Panc1 (cell line): ENCODE data around the gene TTC28. TPM values are rescaled to one million over a fixed set of nuclear protein-coding genes. Genes with fewer than 3 reads are reported as not detected.

Source experiments
- ATAC-seq: fragments of 200-7000 bp; cut with Tn5 transposase; 2 replicates; pipeline ENCODE4 v1.9.1; 2020; ENCODE audit warnings: mild to moderate bottlenecking, moderate library complexity
- BruUV-seq: library from RNA; stranded (reverse); fragments of 400-500 nt; replicated peaks from 2 replicates; lab custom pipeline; 2021; lab: Mats Ljungman, UMichigan
- CTCF ChIA-PET: fragments of 300-600 bp; sonication (Branson Sonifier 250); formaldehyde crosslinking; loops from one replicate; lab custom pipeline; 2022; ENCODE audit warnings: antibody characterized with exemption; lab: Charles Lee
- POLR2A ChIA-PET: fragments of 300-600 bp; sonication (Branson Sonifier 250); formaldehyde crosslinking; loops from one replicate; lab custom pipeline; 2022; ENCODE audit warnings: antibody characterized with exemption; lab: Charles Lee
- DNase-seq: peaks from one replicate; pipeline ENCODE4 v3.0.0-alpha.2; 2010; ENCODE audit warnings: low read depth, low spot score
- H3K27ac ChIP-seq: 2 replicates; pipeline ENCODE4 v1.5.1; 2011; ENCODE audit warnings: mild to moderate bottlenecking, low read length, inconsistent platforms
- H3K27me3 ChIP-seq: fragments of 200-500 bp; sonication (Bioruptor generic); 2 replicates; pipeline ENCODE4 v1.6.0; 2014; ENCODE audit warnings: low read length, inconsistent platforms; ENCODE audit not compliant: control insufficient read depth, insufficient read depth
- H3K36me3 ChIP-seq: fragments of 200-500 bp; sonication (Bioruptor generic); 2 replicates; pipeline ENCODE4 v1.5.1; 2014; ENCODE audit warnings: inconsistent platforms, mild to moderate bottlenecking, low read length, moderate library complexity; ENCODE audit not compliant: control insufficient read depth, insufficient read depth
- H3K4me1 ChIP-seq: 2 replicates; pipeline ENCODE4 v1.5.1; 2011; ENCODE audit warnings: inconsistent platforms, mild to moderate bottlenecking, low read length, moderate library complexity; ENCODE audit not compliant: control insufficient read depth, insufficient read depth
- H3K4me3 ChIP-seq, 2 experiments: 2 replicates each; pipeline ENCODE4 v1.5.1; 2011 to 2012; ENCODE audit warnings: low read depth in 2 of 2, low read length in 2 of 2, mild to moderate bottlenecking in 2 of 2, inconsistent platforms in 1 of 2, moderate library complexity in 1 of 2
- H3K9me3 ChIP-seq: fragments of 200-500 bp; sonication (Bioruptor generic); 2 replicates; pipeline ENCODE4 v1.5.1; 2014; ENCODE audit warnings: low read depth, mild to moderate bottlenecking, inconsistent platforms, low read length, moderate library complexity; ENCODE audit not compliant: control insufficient read depth, insufficient read depth
- POLR2AphosphoS5 ChIP-seq: IDR thresholded peaks from 2 replicates; pipeline ENCODE4 v1.6.1; 2012; ENCODE audit warnings: mild to moderate bottlenecking, low read depth, low read length, moderate library complexity
- SIN3A ChIP-seq: IDR thresholded peaks from 2 replicates; pipeline ENCODE4 v1.6.1; 2012; ENCODE audit warnings: low read depth, mild to moderate bottlenecking, low read length, moderate library complexity, borderline replicate concordance; ENCODE audit not compliant: insufficient read depth
- TCF7L2 ChIP-seq: IDR thresholded peaks from 2 replicates; pipeline ENCODE4 v1.6.1; 2011; ENCODE audit warnings: mild to moderate bottlenecking, low read depth, low read length, inconsistent platforms
- in situ Hi-C: cut with HindIII; loops from 2 replicates; pipeline ENCODE4 v1.10.0; 2016; ENCODE audit warnings: low sequenced_read_pairs, low pct_unique_long_range_greater_than_20kb
- intact Hi-C: fragments of 100-400 bp; cut with micrococcal nuclease; formaldehyde crosslinking; loops from one replicate; pipeline ENCODE4 v1.10.0; 2022; ENCODE audit not compliant: unreplicated experiment
- total RNA-seq: library from RNA; stranded (reverse); gene quantifications from one replicate; pipeline ENCODE4 v1.2.1, GENCODE V29; 2021; ENCODE audit not compliant: unreplicated experiment
- TF ChIP-seq, protein P1 (sequence below), 2 experiments: IDR thresholded peaks; 2 replicates each; pipeline ENCODE4 v1.6.1; 2011 to 2012; ENCODE audit warnings: low read depth in 2 of 2, control low read depth in 1 of 2, low read length in 1 of 2, mild to moderate bottlenecking in 1 of 2, moderate library complexity in 1 of 2; ENCODE audit not compliant: insufficient read depth in 1 of 2
- TF ChIP-seq, protein P2 (sequence below): fragments of 450-650 bp; IDR thresholded peaks from 2 replicates; pipeline ENCODE4 v1.5.1; 2017; ENCODE audit warnings: mild to moderate bottlenecking

TTC28 gene
- total RNA-seq, 1 experiment from 2014 or later = 24.8 TPM

DNA sequence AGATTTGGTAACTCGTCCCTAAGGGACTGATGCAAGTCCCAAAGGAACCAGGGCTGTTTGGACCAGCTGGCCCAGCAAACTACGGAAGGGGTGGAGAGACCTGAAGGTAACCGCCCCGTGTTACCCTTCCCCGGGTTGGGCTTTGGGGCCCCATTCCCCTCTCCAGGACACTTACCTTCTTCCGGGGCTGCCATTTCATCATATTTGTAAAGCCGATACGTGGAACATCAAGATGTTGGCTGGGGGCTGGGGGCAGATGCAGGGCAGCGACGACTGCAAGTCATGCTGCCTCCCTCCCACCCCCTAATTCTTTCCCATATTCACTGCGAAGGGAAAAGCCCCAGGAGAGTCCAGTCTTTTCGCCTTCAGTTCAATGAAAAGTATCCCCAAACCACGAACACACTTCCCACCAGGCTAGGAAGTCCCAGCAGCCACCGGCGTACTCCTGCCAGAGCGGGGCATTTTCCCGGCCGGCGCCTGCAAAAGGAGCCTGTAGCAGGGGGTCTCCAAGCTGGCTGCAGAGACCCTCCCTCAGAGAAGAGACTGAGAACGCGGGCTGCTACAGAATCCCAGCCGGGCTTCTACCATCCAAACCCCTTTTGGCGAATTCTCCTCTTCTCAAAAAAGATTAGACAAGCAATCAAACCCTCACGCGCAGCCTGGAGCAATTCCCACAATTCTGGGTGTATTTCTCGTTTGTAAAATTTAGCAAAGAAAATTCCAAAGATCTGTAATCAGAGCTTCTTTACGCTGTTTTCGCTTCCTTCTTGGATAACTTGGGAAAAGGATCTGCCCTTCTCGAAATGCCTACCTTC, 236.7 kb downstream of the TTC28 start:
- BruUV-seq = no TSS peak
- CTCF ChIA-PET = interaction anchor here (0.5 to 0.7 kb wide), 2 partner anchors 12 to 111 kb away, joined by 3 to 10 read pairs; no protein-coding TSS in a partner anchor
- Histone ChIP-seq H3K4me3 (peak overlapping the region; percentile 51 to 65), H3K9me3 (no peaks in the 10 kb centered on the region), H3K27ac (peak overlapping the region; percentile 74), H3K4me1 (peaks cover 7% of the 10 kb centered on the region), H3K27me3 (no peaks in the 10 kb centered on the region), H3K36me3 (no peaks in the 10 kb centered on the region)
- intact Hi-C loops (loop anchor here (10.0 kb wide), 1 partner anchor 142 kb away; no protein-coding TSS in a partner anchor), in situ Hi-C loops (no loop called here)
- TF ChIP-seq POLR2AphosphoS5 (no peak), SIN3A (no peak), TCF7L2 (no peak)
- TF ChIP-seq, protein P1, sequence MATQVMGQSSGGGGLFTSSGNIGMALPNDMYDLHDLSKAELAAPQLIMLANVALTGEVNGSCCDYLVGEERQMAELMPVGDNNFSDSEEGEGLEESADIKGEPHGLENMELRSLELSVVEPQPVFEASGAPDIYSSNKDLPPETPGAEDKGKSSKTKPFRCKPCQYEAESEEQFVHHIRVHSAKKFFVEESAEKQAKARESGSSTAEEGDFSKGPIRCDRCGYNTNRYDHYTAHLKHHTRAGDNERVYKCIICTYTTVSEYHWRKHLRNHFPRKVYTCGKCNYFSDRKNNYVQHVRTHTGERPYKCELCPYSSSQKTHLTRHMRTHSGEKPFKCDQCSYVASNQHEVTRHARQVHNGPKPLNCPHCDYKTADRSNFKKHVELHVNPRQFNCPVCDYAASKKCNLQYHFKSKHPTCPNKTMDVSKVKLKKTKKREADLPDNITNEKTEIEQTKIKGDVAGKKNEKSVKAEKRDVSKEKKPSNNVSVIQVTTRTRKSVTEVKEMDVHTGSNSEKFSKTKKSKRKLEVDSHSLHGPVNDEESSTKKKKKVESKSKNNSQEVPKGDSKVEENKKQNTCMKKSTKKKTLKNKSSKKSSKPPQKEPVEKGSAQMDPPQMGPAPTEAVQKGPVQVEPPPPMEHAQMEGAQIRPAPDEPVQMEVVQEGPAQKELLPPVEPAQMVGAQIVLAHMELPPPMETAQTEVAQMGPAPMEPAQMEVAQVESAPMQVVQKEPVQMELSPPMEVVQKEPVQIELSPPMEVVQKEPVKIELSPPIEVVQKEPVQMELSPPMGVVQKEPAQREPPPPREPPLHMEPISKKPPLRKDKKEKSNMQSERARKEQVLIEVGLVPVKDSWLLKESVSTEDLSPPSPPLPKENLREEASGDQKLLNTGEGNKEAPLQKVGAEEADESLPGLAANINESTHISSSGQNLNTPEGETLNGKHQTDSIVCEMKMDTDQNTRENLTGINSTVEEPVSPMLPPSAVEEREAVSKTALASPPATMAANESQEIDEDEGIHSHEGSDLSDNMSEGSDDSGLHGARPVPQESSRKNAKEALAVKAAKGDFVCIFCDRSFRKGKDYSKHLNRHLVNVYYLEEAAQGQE (IDR thresholded peaks at IDR 0.05; ENCODE audit: insufficient read depth in 1 of 2, low read depth in 2 of 2, low read length in 1 of 2) = no peak
- TF ChIP-seq, protein P2, sequence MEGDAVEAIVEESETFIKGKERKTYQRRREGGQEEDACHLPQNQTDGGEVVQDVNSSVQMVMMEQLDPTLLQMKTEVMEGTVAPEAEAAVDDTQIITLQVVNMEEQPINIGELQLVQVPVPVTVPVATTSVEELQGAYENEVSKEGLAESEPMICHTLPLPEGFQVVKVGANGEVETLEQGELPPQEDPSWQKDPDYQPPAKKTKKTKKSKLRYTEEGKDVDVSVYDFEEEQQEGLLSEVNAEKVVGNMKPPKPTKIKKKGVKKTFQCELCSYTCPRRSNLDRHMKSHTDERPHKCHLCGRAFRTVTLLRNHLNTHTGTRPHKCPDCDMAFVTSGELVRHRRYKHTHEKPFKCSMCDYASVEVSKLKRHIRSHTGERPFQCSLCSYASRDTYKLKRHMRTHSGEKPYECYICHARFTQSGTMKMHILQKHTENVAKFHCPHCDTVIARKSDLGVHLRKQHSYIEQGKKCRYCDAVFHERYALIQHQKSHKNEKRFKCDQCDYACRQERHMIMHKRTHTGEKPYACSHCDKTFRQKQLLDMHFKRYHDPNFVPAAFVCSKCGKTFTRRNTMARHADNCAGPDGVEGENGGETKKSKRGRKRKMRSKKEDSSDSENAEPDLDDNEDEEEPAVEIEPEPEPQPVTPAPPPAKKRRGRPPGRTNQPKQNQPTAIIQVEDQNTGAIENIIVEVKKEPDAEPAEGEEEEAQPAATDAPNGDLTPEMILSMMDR = no peak
- no peak for DNase-seq
- ATAC-seq = peak; percentile 76
- POLR2A ChIA-PET = interaction anchor here (0.6 kb wide), 1 partner anchor 256 kb away, joined by 3 read pairs; no protein-coding TSS in a partner anchor

DNA sequence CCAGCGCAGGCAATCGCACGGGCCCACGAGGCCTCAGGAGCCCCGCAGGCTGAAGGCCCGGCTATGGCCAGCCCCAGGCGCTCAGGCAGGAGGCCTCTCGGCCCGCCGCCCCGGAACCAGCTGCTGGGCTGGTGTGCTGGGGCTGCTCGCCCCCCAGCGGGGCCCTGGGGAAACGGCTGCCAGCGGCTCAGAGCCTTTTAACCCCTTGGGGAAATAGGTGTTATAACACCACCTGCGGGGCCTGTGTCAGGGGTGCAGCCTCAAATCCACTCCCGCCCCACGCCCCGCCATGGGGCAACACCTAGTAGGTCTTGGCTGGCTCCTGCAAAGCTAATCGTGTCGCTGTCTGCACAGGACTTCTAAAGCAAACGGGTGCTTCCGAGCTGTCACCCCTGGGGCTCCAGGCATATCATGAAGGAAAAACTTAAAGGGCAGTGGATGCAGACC, 237.4 kb downstream of the TTC28 start:
- H3K27me3 ChIP-seq = no peaks in the 10 kb centered on the region
- H3K4me1 ChIP-seq = peaks cover 7% of the 10 kb centered on the region
- CTCF ChIA-PET = no interaction called here
- no peaks in the 10 kb centered on the region for H3K9me3 ChIP-seq
- no peaks in the 10 kb centered on the region for H3K36me3 ChIP-seq
- intact Hi-C loops (loop anchor here (10.0 kb wide), 1 partner anchor 143 kb away; no protein-coding TSS in a partner anchor), in situ Hi-C loops (no loop called here)
- ATAC-seq (peak; percentile 94), DNase-seq (no peak)
- no TSS peak for BruUV-seq
- POLR2A ChIA-PET = interaction anchor here (0.7 kb wide), 1 partner anchor 111 kb away, joined by 6 read pairs; no protein-coding TSS in a partner anchor
- peak overlapping the region; percentile 51 to 65 for H3K4me3 ChIP-seq
- H3K27ac ChIP-seq = peak overlapping the region; percentile 74
- TF ChIP-seq, protein P1 (IDR thresholded peaks at IDR 0.05; ENCODE audit: insufficient read depth in 1 of 2, low read depth in 2 of 2, low read length in 1 of 2) = no peak
- peak; percentile 42; the same call in 1 of the 2 replicates for TF ChIP-seq TCF7L2
- TF ChIP-seq, protein P2 = peak; percentile 85
